ENCODE measurements around the gene CDC14B.
"Not testable (repeated sequence)": the region's sequence is repeated elsewhere in the genome, so short reads cannot be mapped to it uniquely, and the experiment has no call there.

CDC14B gene

GRCh38 chr9:96621618-96622017 lies 2.0 kb upstream of the CDC14B start:
- DNase-seq = no peak

GRCh38 chr9:96620832-96621269 lies 1.2 kb upstream of the CDC14B start:
- DNase-seq = no peak

- DNase-seq = no peak
These were observed 505 bp upstream of the CDC14B start for GRCh38 chr9:96620181-96620514.

- DNase-seq = no peak
These were observed 548 bp downstream of the CDC14B start for GRCh38 chr9:96619124-96619465.

- DNase-seq = peak; percentile 27
These were observed 1.2 kb downstream of the CDC14B start for GRCh38 chr9:96618209-96619123.

- DNase-seq = no peak
These were observed 2.0 kb downstream of the CDC14B start for GRCh38 chr9:96617439-96618185.

GRCh38 chr9:96616817-96617438 lies 2.7 kb downstream of the CDC14B start:
- DNase-seq = no peak

- no peak for DNase-seq
These were observed 4.2 kb downstream of the CDC14B start for GRCh38 chr9:96615411-96615810.

GRCh38 chr9:96614664-96615063 lies 5.0 kb downstream of the CDC14B start:
- DNase-seq = not testable (repeated sequence)

GRCh38 chr9:96612966-96613589 lies 6.6 kb downstream of the CDC14B start:
- DNase-seq = no peak

- DNase-seq = no peak
These were observed 7.3 kb downstream of the CDC14B start for GRCh38 chr9:96612105-96612965.

GRCh38 chr9:96611302-96611701 lies 8.3 kb downstream of the CDC14B start:
- no peak for DNase-seq

- no peak for DNase-seq
These were observed 9.9 kb downstream of the CDC14B start for GRCh38 chr9:96609732-96610131.

GRCh38 chr9:96607971-96608370 lies 11.7 kb downstream of the CDC14B start:
- DNase-seq = no peak

GRCh38 chr9:96605328-96605727 lies 14.3 kb downstream of the CDC14B start:
- DNase-seq = no peak

GRCh38 chr9:96604004-96604319 lies 15.7 kb downstream of the CDC14B start:
- no peak for DNase-seq

GRCh38 chr9:96603305-96604003 lies 16.2 kb downstream of the CDC14B start:
- no peak for DNase-seq

- DNase-seq = no peak
These were observed 20.3 kb downstream of the CDC14B start for GRCh38 chr9:96599298-96599697.

GRCh38 chr9:96596601-96597111 lies 23.0 kb downstream of the CDC14B start:
- DNase-seq = no peak

GRCh38 chr9:96587338-96588315 lies 32.0 kb downstream of the CDC14B start:
- DNase-seq = no peak
